H1 (cell line): Measurements from ENCODE around the gene WASHC4. TPM values are rescaled to one million over a fixed set of nuclear protein-coding genes. Genes with fewer than 3 reads are reported as not detected.

Source experiments
- CTCF ChIA-PET: fragments of 300-600 bp; sonication (Branson Sonifier 250); formaldehyde crosslinking; loops from one replicate; lab custom pipeline; 2021; ENCODE audit not compliant: partially characterized antibody; lab: Charles Lee
- POLR2A ChIA-PET: fragments of 300-600 bp; sonication (Branson Sonifier 250); formaldehyde crosslinking; loops from one replicate; lab custom pipeline; 2021; ENCODE audit warnings: inconsistent platforms; ENCODE audit not compliant: partially characterized antibody; lab: Charles Lee
- DNase-seq, 2 experiments: peaks; one replicate each; pipeline versions ENCODE4 v3.0.0 to v3.0.0-alpha.2; 2010 to 2022; ENCODE audit warnings: low spot score in 2 of 2, low read depth in 1 of 2, mixed read lengths in 1 of 2
- FAIRE-seq: peaks from 2 replicates; lab custom pipeline; 2011; peaks lifted over from hg19 to GRCh38; lab: Jason Lieb, UNC
- H2AFZ ChIP-seq: 2 replicates; pipeline ENCODE4 v1.8.1; 2012; ENCODE audit warnings: low read length, inconsistent platforms
- H2AK5ac ChIP-seq: 2 replicates; pipeline ENCODE4 v1.6.1; 2013; ENCODE audit warnings: low read depth, low read length
- H2BK120ac ChIP-seq: replicated peaks from 2 replicates; pipeline ENCODE3; 2013; ENCODE audit warnings: low read depth, low read length, inconsistent platforms
- H2BK12ac ChIP-seq: 2 replicates; pipeline ENCODE4 v1.6.1; 2013; ENCODE audit warnings: low read depth, low read length
- H2BK15ac ChIP-seq: 2 replicates; pipeline ENCODE4 v1.6.1; 2013; ENCODE audit warnings: low read length
- H2BK20ac ChIP-seq: 2 replicates; pipeline ENCODE4 v1.6.1; 2013; ENCODE audit warnings: low read length
- H2BK5ac ChIP-seq: 2 replicates; pipeline ENCODE4 v1.6.1; 2013; ENCODE audit warnings: low read depth, low read length
- H3K14ac ChIP-seq: 2 replicates; pipeline ENCODE4 v1.6.1; 2013; ENCODE audit warnings: inconsistent platforms; ENCODE audit not compliant: insufficient read length
- H3K18ac ChIP-seq: 2 replicates; pipeline ENCODE4 v1.6.1; 2013; ENCODE audit warnings: low read length; ENCODE audit errors: extremely low read depth
- H3K23ac ChIP-seq: 2 replicates; pipeline ENCODE4 v1.6.1; 2013; ENCODE audit warnings: inconsistent platforms; ENCODE audit not compliant: insufficient read length
- H3K23me2 ChIP-seq: 2 replicates; pipeline ENCODE4 v1.6.1; 2013; ENCODE audit warnings: low read depth, low read length
- H3K27ac ChIP-seq: 2 replicates; pipeline ENCODE4 v1.6.1; 2011; ENCODE audit warnings: low read depth, low read length, inconsistent platforms
- H3K27me3 ChIP-seq, 4 experiments: replicated peaks in 1 of 4; 1 replicate in 1 of 4; 2 replicates in 3 of 4; pipeline versions ENCODE4 v1.6.1 to v1.8.1; 2011 to 2013; ENCODE audit warnings: low read length in 3 of 4, mild to moderate bottlenecking in 3 of 4, inconsistent platforms in 2 of 4, mixed read lengths in 2 of 4, moderate library complexity in 1 of 4; ENCODE audit not compliant: control insufficient read depth in 3 of 4, insufficient read depth in 3 of 4; ENCODE audit errors: extremely low read depth in 1 of 4
- H3K36me3 ChIP-seq, 4 experiments: 2 replicates each; pipeline versions ENCODE4 v1.6.1 to v1.8.1; 2011 to 2013; ENCODE audit warnings: mild to moderate bottlenecking in 4 of 4, low read length in 3 of 4, moderate library complexity in 2 of 4, control low read depth in 1 of 4, inconsistent platforms in 1 of 4; ENCODE audit not compliant: insufficient read depth in 4 of 4, control insufficient read depth in 2 of 4
- H3K4ac ChIP-seq: replicated peaks from 2 replicates; pipeline ENCODE3; 2013; ENCODE audit warnings: low read length, low read depth, mixed read lengths, inconsistent platforms; ENCODE audit not compliant: insufficient read length
- H3K4me1 ChIP-seq, 4 experiments: replicated peaks in 1 of 4; 1 replicate in 1 of 4; 2 replicates in 3 of 4; pipeline versions ENCODE4 v1.6.1 to v1.8.1; 2011 to 2013; ENCODE audit warnings: low read length in 3 of 4, inconsistent platforms in 2 of 4, mixed read lengths in 1 of 4; ENCODE audit not compliant: insufficient read depth in 4 of 4, control insufficient read depth in 3 of 4
- H3K4me2 ChIP-seq, 2 experiments: 2 replicates each; pipeline versions ENCODE4 v1.6.1 to v1.8.1; 2011 to 2013; ENCODE audit warnings: low read depth in 2 of 2, low read length in 2 of 2, control low read depth in 1 of 2, inconsistent platforms in 1 of 2, mild to moderate bottlenecking in 1 of 2; ENCODE audit not compliant: insufficient read depth in 1 of 2
- H3K4me3 ChIP-seq, 4 experiments: fragments of 200-600, 300-600 bp in 1 of 4; sonication (generic), shearing (Covaris generic), sonication (Bioruptor Twin) in 1 of 4; 2 replicates each; pipeline versions ENCODE4 v1.5.1 to v1.8.1; 2011 to 2016; ENCODE audit warnings: low read length in 4 of 4, low read depth in 3 of 4, control low read depth in 2 of 4, inconsistent platforms in 2 of 4, mild to moderate bottlenecking in 2 of 4, mixed read lengths in 1 of 4, moderate library complexity in 1 of 4; ENCODE audit not compliant: insufficient read depth in 2 of 4; ENCODE audit errors: extremely low read depth in 1 of 4
- H3K56ac ChIP-seq: replicated peaks from 2 replicates; pipeline ENCODE3; 2013; ENCODE audit warnings: low read depth, mild to moderate bottlenecking, mixed read lengths, low read length, inconsistent platforms; ENCODE audit not compliant: insufficient read length
- H3K79me1 ChIP-seq: 2 replicates; pipeline ENCODE4 v1.6.1; 2013; ENCODE audit warnings: low read depth, low read length, control low read depth
- H3K79me2 ChIP-seq, 2 experiments: 2 replicates each; pipeline versions ENCODE4 v1.6.1 to v1.8.1; 2012 to 2013; ENCODE audit warnings: low read length in 2 of 2, mild to moderate bottlenecking in 2 of 2, inconsistent platforms in 1 of 2; ENCODE audit not compliant: insufficient read depth in 2 of 2, control insufficient read depth in 1 of 2
- H3K9ac ChIP-seq, 4 experiments: replicated peaks in 1 of 4; 1 replicate in 1 of 4; 2 replicates in 3 of 4; pipeline versions ENCODE4 v1.6.1 to v1.8.1; 2011 to 2013; ENCODE audit warnings: low read depth in 3 of 4, low read length in 3 of 4, control low read depth in 2 of 4, mild to moderate bottlenecking in 2 of 4, moderate library complexity in 2 of 4, inconsistent platforms in 1 of 4; ENCODE audit errors: extremely low read depth in 1 of 4
- H3K9me3 ChIP-seq, 2 experiments: 2 replicates each; pipeline versions ENCODE4 v1.6.1 to v1.8.1; 2012 to 2013; ENCODE audit warnings: mild to moderate bottlenecking in 2 of 2, moderate library complexity in 2 of 2, control low read depth in 1 of 2, inconsistent platforms in 1 of 2, low read depth in 1 of 2, low read length in 1 of 2, mixed read lengths in 1 of 2; ENCODE audit not compliant: insufficient read depth in 2 of 2
- H4K20me1 ChIP-seq, 2 experiments: replicated peaks in 1 of 2; 2 replicates each; pipeline versions ENCODE3 to v1.8.1; 2011 to 2013; ENCODE audit warnings: inconsistent platforms in 2 of 2, low read length in 2 of 2, mild to moderate bottlenecking in 1 of 2; ENCODE audit not compliant: insufficient read depth in 2 of 2, control insufficient read depth in 1 of 2
- H4K5ac ChIP-seq: 2 replicates; pipeline ENCODE4 v1.6.1; 2013; ENCODE audit warnings: low read length, low read depth, mixed read lengths, inconsistent platforms; ENCODE audit not compliant: insufficient read length
- H4K8ac ChIP-seq: 2 replicates; pipeline ENCODE4 v1.8.0; 2013; ENCODE audit warnings: mild to moderate bottlenecking, moderate library complexity, low read length, inconsistent platforms; ENCODE audit not compliant: insufficient read depth; ENCODE audit errors: extremely low read depth
- H4K91ac ChIP-seq: replicated peaks from 2 replicates; pipeline ENCODE3; 2013; ENCODE audit warnings: low read length, mixed read lengths, inconsistent platforms; ENCODE audit not compliant: insufficient read length
- HDAC6 ChIP-seq: IDR thresholded peaks from one replicate; pipeline ENCODE4 v1.7.1; 2012; ENCODE audit warnings: low read depth, mild to moderate bottlenecking, inconsistent platforms, low read length, moderate library complexity
- TCF12 ChIP-seq: IDR thresholded peaks from 2 replicates; pipeline ENCODE4 v1.6.1; 2011; ENCODE audit warnings: low read depth, mild to moderate bottlenecking, low read length
- WGBS, 2 experiments: shearing (Covaris generic) in 1 of 2; methylation state at CpG; one replicate each; pipeline versions ENCODE4 v1.1.6 to v1.1.7; 2013 to 2015; ENCODE audit warnings: low lambda C conversion rate in 2 of 2, mixed read lengths in 2 of 2, inconsistent platforms in 1 of 2, low coverage in 1 of 2, missing lambda C conversion rate in 1 of 2; ENCODE audit not compliant: insufficient replicate concordance in 2 of 2, insufficient coverage in 1 of 2, insufficient read length in 1 of 2; ENCODE audit errors: extremely low coverage in 1 of 2, missing lambda C conversion rate in 1 of 2; 5-methylcytosine and 5-hydroxymethylcytosine counted together
- polyA plus RNA-seq, 7 experiments: library from polyadenylated mRNA; depleted of rRNA in 3 of 7; stranded (reverse) in 5 of 7; unstranded in 2 of 7; fragments of >200 nt in 5 of 7; fragments of 200-250 nt in 2 of 7; gene quantifications; 1 replicate in 5 of 7; 2 replicates in 1 of 7; 4 replicates in 1 of 7; pipeline versions ENCODE4 v1.2.1 to v1.2.3, GENCODE V29; 2011 to 2013; ENCODE audit warnings: missing spikeins in 2 of 7, mixed read lengths in 2 of 7
- total RNA-seq: library from RNA; stranded (reverse); fragmentation: NEBNext Ultra II Directional; extraction: Animal tissue kit (Norgen Biotek cat#: 25700); gene quantifications from 2 replicates; pipeline ENCODE4 v1.2.1, GENCODE V29; 2021

The WASHC4 gene
- total and polyA plus RNA-seq, 2 of the 8 experiments (the other 6 are each of a cell fraction or from before 2014, with no cell fraction given) = 13.0 to 38.5 TPM

DNA sequence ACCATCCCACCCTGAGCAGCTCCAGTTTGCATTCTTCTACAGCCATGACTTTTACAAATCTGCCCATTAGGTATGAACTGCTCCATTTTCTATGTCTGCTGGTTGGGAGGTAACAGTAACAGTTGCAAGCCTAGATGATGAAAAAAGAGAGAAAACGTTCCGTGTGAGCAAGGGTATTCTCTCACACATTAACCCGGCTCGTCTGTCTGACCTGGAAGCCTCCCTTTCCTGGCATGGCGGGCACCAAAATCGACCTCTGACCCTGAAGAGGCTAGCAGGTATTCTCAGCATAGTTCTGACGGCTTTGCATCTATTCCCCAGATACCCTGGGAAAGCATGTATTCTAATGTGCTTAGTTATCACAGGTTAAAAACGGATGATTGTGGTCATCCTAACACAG lies 96.6 kb downstream of the WASHC4 start:
- no peak overlapping the region for H3K18ac ChIP-seq
- no peaks in the 10 kb centered on the region for H3K9me3 ChIP-seq
- no peak overlapping the region for H3K4ac ChIP-seq
- ChIA-PET CTCF (no interaction called here), POLR2A (no interaction called here)
- H3K14ac ChIP-seq = no peak overlapping the region
- DNase-seq (no peak), FAIRE-seq (no peak)
- peaks cover 0 to 1% of the 10 kb centered on the region in 2 experiments for H4K20me1 ChIP-seq
- H3K23me2 ChIP-seq = no peaks in the 10 kb centered on the region
- H3K4me2 ChIP-seq = no peak overlapping the region
- no peak overlapping the region for H2BK120ac ChIP-seq
- no peak overlapping the region for H2AK5ac ChIP-seq
- no peak overlapping the region for H4K8ac ChIP-seq
- H3K79me2 ChIP-seq = no peaks in the 10 kb centered on the region
- no peaks in the 10 kb centered on the region; a peak in 2 of 7 replicates for H3K4me1 ChIP-seq
- no peak overlapping the region for H2BK12ac ChIP-seq
- H2BK15ac ChIP-seq = no peak overlapping the region
- H2AFZ ChIP-seq = no peak overlapping the region
- no peak overlapping the region for H4K5ac ChIP-seq
- H3K9ac ChIP-seq = no peak overlapping the region
- no peaks in the 10 kb centered on the region for H3K27me3 ChIP-seq
- no peak overlapping the region for H2BK20ac ChIP-seq
- no peak overlapping the region for H3K23ac ChIP-seq
- peaks cover 0 to 12% (median 5%) of the 10 kb centered on the region in 4 experiments; a peak in 3 of 8 replicates for H3K36me3 ChIP-seq
- H3K79me1 ChIP-seq = no peaks in the 10 kb centered on the region
- no peak overlapping the region for H4K91ac ChIP-seq
- TF ChIP-seq HDAC6 (no peak), TCF12 (no peak)
- H3K4me3 ChIP-seq = no peak overlapping the region
- H2BK5ac ChIP-seq = no peak overlapping the region
- no peak overlapping the region for H3K27ac ChIP-seq
- 89% methylated on average over 8 of the region's 8 CpGs; no CpG with 5 or more reads in 1 of the 2 experiments for WGBS, 2 experiments
- no peak overlapping the region for H3K56ac ChIP-seq
